GM21717 (cell line): Measurements from ENCODE around the gene OR5W2.
"Not testable (repeated sequence)": the region's sequence is repeated elsewhere in the genome, so short reads cannot be mapped to it uniquely, and the experiment has no call there.

Experiments used
- ATAC-seq: cut with Tn5 transposase; IDR thresholded peaks from one replicate; pipeline ENCODE4 v1.9.1; 2021; ENCODE audit warnings: mild to moderate bottlenecking, moderate library complexity; ENCODE audit not compliant: unreplicated experiment

Gene OR5W2

GRCh38 chr11:55914482-55914881, at the start of gene OR5W2:
Gene OR5W2 (minus strand): TSS chr11:55914582. CDS start chr11:55914582, 0 bp downstream.
- no peak for ATAC-seq

- ATAC-seq = no peak
Measured at GRCh38 chr11:55956521-55956920, 42.1 kb upstream of the OR5W2 start.

DNA sequence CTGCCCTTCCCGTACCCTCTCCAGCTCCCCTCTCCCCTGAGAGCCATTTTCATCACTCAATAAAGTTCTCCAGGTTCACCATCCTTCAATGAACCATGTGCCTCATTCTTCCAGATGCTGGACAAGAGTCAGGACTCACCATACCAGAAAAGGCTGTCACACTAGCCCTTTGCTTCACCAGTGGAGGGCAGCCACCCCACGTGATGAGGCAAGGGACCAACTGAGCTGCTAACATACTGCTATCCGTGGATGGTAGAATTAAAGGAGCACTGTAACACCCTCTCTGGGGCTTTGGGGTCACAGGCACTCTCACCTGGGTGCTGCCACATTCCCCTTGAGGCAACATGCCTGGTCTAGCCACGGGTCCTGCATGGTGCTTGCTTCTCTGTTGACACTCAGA, 34.9 kb upstream of the OR5W2 start:
- ATAC-seq = no peak

DNA sequence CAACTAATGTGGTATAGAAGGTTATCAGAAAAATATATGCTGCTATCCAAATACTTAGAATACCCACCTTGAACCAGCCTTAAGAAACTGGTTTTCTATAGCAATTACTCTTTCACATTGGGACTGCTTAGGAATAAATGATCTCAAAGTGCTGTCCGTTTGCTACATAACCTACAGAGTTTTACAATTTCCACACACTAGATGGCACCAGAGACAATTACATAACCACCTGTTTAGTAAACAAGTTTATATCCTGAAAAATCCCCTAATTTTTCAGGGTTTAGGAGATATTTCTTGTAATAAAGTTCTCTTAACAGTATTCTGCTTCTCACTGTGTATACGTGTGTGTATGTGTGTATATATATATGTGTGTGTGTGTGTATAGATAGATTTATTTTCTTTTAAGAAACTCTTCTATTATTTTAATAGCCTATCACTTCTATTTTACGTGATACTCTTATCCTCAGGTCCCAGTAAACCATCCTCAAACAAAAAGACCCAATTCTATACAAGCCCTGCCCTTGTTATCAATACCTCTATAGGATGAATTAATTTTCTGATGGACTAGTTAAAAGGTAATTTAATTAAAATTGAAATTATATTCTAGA, 28.5 kb upstream of the OR5W2 start:
- no peak for ATAC-seq

DNA sequence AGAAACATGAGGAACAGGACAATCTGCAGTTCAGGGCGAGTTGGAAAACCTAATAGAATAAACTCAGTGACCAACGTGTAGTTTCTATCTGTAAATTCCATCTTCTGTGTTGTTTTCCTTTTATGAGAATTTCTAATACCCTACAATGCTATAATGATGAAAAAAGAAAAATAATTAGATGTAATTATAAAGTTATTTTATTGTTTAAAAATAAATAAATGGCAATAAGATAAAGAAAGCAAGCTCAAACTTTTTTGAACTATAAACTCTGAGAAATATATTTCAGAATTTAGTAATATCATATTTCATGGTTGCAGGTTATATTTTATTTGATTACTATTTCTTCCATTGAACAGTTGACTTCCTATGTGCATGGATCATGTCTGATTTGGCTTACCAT, 21.9 kb upstream of the OR5W2 start, which contains the start of gene OR5I1:
TSS of gene OR5I1 (minus strand) at position 101 of the 400 bp plus-strand sequence. CDS start at position 101, 0 bp downstream.
- ATAC-seq = no peak

- no peak for ATAC-seq
Measured at GRCh38 chr11:55920537-55920936, 6.2 kb upstream of the OR5W2 start.

GRCh38 chr11:55902308-55902707, 12.1 kb downstream of the OR5W2 start:
- ATAC-seq = no peak

GRCh38 chr11:55895216-55895615, 19.2 kb downstream of the OR5W2 start:
- ATAC-seq = no peak

GRCh38 chr11:55885481-55885880, 28.9 kb downstream of the OR5W2 start:
- not testable (repeated sequence) for ATAC-seq

- ATAC-seq = not testable (repeated sequence)
Measured at GRCh38 chr11:55884995-55885394, 29.4 kb downstream of the OR5W2 start.

DNA sequence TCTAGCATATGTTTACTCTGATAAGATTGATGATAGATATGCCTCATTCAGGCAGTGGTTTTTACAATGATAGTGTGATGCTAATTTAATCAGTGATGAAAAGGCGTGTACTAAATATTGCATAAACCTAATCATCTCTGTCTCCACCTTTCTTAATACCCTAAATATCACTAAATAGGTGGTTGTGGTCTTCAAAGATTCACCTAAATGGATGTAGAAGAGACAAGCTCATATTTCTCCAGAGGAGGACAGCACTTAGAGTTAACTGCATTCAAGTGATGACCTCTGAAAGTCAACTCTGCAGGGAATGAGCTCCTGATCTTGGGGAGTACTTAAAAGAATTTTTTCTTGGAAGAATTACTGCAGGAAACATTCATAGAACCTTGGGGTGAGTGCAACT, 31.4 kb downstream of the OR5W2 start, which contains the start of gene TRIM51:
TSS of gene TRIM51 (plus strand) at position 301 of the 400 bp plus-strand sequence. CDS start 2,132 bp downstream, outside the sequence.
- ATAC-seq = not testable (repeated sequence)

DNA sequence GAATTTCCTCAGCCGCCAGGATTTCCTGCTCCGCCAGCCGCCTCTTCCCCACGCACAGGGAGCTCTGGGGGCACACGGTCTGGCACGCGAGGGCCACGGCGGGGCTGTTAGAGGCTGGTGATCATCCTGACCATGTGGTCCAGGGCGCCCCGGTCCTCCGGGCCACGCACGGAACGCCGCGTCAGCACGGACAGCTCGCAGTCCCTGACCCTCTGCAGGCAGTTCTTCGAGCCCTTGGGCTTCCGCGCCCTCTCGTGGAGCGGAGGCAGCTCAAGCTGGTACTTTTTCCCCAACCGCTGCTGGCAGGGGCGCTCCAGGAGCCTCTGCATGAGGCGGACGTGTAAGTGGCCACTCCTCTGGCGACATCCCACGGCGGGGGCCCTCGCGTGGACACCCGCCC, 41.2 kb downstream of the OR5W2 start:
- not testable (repeated sequence) for ATAC-seq

DNA sequence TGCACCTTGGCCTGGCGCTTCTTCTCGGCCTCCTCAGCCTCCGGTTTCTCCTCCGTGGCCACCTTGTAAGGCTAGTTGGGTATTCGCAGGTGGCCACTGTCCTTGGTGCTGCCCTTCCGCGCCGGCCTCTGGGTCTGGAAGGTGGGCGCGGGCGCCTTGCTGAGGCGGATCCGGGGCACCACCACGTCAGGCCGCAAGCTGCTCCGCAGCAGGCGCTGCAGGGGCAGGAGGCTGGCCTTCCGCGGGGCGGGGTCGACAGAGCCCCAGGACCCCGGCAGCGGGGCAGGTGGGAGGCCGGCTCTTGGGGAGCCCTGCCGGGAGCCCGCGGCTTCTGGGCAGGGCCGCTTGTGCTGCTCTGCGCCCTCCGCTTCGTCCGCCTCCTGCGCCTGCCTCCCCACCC, 41.7 kb downstream of the OR5W2 start:
- ATAC-seq = not testable (repeated sequence)

- ATAC-seq = not testable (repeated sequence)
Measured at GRCh38 chr11:55867354-55867753, 47.0 kb downstream of the OR5W2 start.
